DOHH2 (cell line): ENCODE results near the gene TIMM21.

Experiments used
- H3F3A ChIP-seq: fragments of 200-600 bp; sonication (generic), shearing (Covaris generic); 2 replicates; pipeline ENCODE4 v1.6.0; 2016; ENCODE audit warnings: antibody characterized with exemption, mild to moderate bottlenecking; ENCODE audit not compliant: control insufficient read depth, insufficient read depth
- H3K27ac ChIP-seq: fragments of 200-600 bp; sonication (generic); 2 replicates; pipeline ENCODE4 v1.5.1; 2014; ENCODE audit warnings: low read depth, mild to moderate bottlenecking, low read length, moderate library complexity
- H3K27me3 ChIP-seq: fragments of 200-600 bp; sonication (generic); 2 replicates; pipeline ENCODE4 v1.6.1; 2014; ENCODE audit warnings: mild to moderate bottlenecking, low read length, mixed read lengths; ENCODE audit not compliant: control insufficient read depth
- H3K36me3 ChIP-seq: fragments of 200-600 bp; sonication (generic); 2 replicates; pipeline ENCODE4 v1.6.1; 2014; ENCODE audit warnings: mild to moderate bottlenecking, low read length, moderate library complexity, mixed read lengths; ENCODE audit not compliant: control insufficient read depth
- H3K4me1 ChIP-seq: fragments of 200-600 bp; sonication (generic); 2 replicates; pipeline ENCODE4 v1.6.1; 2014; ENCODE audit warnings: mild to moderate bottlenecking, low read length, mixed read lengths; ENCODE audit not compliant: control insufficient read depth
- H3K4me2 ChIP-seq: fragments of 200-600 bp; sonication (generic); 2 replicates; pipeline ENCODE4 v1.6.0; 2014; ENCODE audit warnings: mild to moderate bottlenecking, low read length, moderate library complexity
- H3K4me3 ChIP-seq: fragments of 200-600 bp; sonication (generic); 2 replicates; pipeline ENCODE4 v1.5.1; 2014; ENCODE audit warnings: mild to moderate bottlenecking, low read length, mixed read lengths
- H3K79me2 ChIP-seq: fragments of 200-600 bp; sonication (generic); 2 replicates; pipeline ENCODE4 v1.6.1; 2014; ENCODE audit warnings: mild to moderate bottlenecking, low read length, mixed read lengths; ENCODE audit not compliant: control insufficient read depth
- H3K9me2 ChIP-seq: fragments of 200-600 bp; sonication (generic); replicated peaks from 2 replicates; pipeline ENCODE4 v1.6.1; 2014; ENCODE audit warnings: mild to moderate bottlenecking, low read length, mixed read lengths; ENCODE audit not compliant: control insufficient read depth
- H3K9me3 ChIP-seq: fragments of 200-600 bp; sonication (generic); 2 replicates; pipeline ENCODE4 v1.6.1; 2014; ENCODE audit warnings: antibody characterized with exemption, low read length, mixed read lengths; ENCODE audit not compliant: control insufficient read depth, insufficient read depth
- H4K20me1 ChIP-seq: fragments of 200-600 bp; sonication (generic); 2 replicates; pipeline ENCODE4 v1.6.0; 2014; ENCODE audit warnings: low read depth, mild to moderate bottlenecking, antibody characterized with exemption, low read length, moderate library complexity; ENCODE audit not compliant: control insufficient read depth, insufficient read depth
- EZH2phosphoT487 ChIP-seq: fragments of 200-600 bp; sonication (generic); IDR thresholded peaks from 2 replicates; pipeline ENCODE4 v1.6.1; 2017; ENCODE audit warnings: borderline replicate concordance, mild to moderate bottlenecking, antibody characterized with exemption, low read length, moderate library complexity, mixed read lengths
- TF ChIP-seq, protein P1 (sequence below): fragments of 200-600 bp; sonication (generic); IDR thresholded peaks from one replicate; pipeline ENCODE4 v1.5.1; 2014; ENCODE audit warnings: antibody characterized with exemption, mild to moderate bottlenecking, low read depth, low read length; ENCODE audit not compliant: poor library complexity, severe bottlenecking

TIMM21 gene

DNA sequence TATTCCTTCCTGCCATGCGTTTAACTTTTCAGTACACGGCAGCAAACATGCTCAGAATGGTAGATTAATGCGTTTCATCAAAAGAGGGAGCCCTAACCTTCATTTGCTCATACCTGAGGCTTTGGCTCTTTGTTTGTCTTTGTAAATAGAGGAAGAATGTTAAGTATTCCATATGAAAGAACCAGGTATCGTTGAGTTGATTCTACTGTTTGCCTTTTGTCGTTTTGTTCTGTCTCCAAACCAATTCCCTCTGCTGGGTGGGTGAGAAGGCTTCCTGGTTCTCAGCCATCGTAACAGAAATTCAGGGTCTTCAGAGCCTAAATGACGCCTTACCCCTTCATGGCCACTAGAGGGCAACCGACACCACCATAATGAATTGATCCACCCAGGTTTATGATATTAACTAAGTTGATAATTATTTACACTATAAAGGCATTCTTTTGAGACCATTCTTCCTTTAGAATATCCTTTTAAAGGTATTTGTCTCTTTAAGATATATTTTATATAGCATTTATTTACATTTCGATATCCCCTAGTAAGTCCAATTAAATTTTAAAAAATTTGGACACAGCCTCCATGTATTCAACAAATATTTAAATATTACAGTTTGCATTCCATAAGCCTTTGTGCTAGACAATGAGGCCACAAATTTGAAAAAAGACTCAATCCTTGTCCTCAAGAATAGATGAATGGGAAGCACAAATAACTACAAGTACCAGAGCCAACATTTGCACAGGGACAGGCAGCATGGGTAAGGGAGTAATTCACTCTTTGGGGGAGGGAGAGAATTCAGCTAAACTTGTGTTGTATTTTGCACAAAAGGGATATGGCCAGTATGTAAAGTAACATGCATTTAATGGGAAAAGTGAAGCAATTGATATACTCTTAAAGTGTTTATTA is 48.1 kb downstream of the TIMM21 start:
- peaks cover 15% of the 10 kb centered on the region for H3K4me1 ChIP-seq
- H3K9me2 ChIP-seq: no peaks in the 10 kb centered on the region
- H3K4me2 ChIP-seq: peak overlapping the region; percentile 83
- H4K20me1 ChIP-seq: no peaks in the 10 kb centered on the region
- no peaks in the 10 kb centered on the region for H3F3A ChIP-seq
- TF ChIP-seq, protein P1, sequence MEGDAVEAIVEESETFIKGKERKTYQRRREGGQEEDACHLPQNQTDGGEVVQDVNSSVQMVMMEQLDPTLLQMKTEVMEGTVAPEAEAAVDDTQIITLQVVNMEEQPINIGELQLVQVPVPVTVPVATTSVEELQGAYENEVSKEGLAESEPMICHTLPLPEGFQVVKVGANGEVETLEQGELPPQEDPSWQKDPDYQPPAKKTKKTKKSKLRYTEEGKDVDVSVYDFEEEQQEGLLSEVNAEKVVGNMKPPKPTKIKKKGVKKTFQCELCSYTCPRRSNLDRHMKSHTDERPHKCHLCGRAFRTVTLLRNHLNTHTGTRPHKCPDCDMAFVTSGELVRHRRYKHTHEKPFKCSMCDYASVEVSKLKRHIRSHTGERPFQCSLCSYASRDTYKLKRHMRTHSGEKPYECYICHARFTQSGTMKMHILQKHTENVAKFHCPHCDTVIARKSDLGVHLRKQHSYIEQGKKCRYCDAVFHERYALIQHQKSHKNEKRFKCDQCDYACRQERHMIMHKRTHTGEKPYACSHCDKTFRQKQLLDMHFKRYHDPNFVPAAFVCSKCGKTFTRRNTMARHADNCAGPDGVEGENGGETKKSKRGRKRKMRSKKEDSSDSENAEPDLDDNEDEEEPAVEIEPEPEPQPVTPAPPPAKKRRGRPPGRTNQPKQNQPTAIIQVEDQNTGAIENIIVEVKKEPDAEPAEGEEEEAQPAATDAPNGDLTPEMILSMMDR: peak; percentile 85
- TF ChIP-seq EZH2phosphoT487: no peak
- no peaks in the 10 kb centered on the region for H3K79me2 ChIP-seq
- no peaks in the 10 kb centered on the region for H3K36me3 ChIP-seq
- no peak overlapping the region for H3K27ac ChIP-seq
- no peaks in the 10 kb centered on the region for H3K27me3 ChIP-seq
- peak overlapping the region; percentile 62 for H3K4me3 ChIP-seq
- no peaks in the 10 kb centered on the region for H3K9me3 ChIP-seq

DNA sequence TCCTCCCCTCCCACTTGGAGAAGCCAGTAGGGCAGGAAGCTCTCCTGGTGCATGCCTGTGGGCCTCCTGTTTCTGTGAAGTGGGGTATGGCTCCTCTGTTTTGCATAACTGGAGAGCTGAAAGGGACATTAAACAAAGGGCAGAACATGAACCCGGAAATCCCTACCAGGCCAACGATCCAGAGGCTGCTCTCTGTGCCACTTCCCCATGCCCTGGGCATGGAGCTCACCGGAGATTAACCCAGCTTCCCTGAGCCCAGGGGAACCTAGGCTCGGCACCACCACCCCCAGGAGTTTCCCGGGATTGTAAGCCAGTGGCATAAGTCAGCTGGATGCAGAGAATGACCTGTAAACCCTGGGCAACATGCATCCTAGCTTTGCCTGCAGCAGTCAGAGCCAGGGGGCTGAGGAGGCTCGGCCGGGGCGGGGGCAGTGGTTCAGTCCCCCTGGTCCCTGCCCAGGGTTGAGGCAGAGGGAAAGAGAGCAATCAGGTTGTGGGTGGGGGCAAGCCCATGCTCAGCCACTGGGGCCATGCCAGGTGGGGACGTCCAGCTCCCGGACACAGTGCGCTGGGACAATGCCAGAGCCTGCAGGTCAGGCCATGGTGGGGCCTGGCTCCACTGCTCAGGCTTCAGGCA is 49.5 kb downstream of the TIMM21 start:
- no peaks in the 10 kb centered on the region for H3K9me3 ChIP-seq
- no peaks in the 10 kb centered on the region for H4K20me1 ChIP-seq
- H3K27me3 ChIP-seq: no peaks in the 10 kb centered on the region
- no peaks in the 10 kb centered on the region for H3F3A ChIP-seq
- no peak overlapping the region for H3K4me3 ChIP-seq
- no peaks in the 10 kb centered on the region for H3K79me2 ChIP-seq
- H3K36me3 ChIP-seq: no peaks in the 10 kb centered on the region
- H3K9me2 ChIP-seq: no peaks in the 10 kb centered on the region
- no peak overlapping the region for H3K4me2 ChIP-seq
- peaks cover 15% of the 10 kb centered on the region for H3K4me1 ChIP-seq
- TF ChIP-seq, protein P1: no peak
- no peak for TF ChIP-seq EZH2phosphoT487
- H3K27ac ChIP-seq: no peak overlapping the region

DNA sequence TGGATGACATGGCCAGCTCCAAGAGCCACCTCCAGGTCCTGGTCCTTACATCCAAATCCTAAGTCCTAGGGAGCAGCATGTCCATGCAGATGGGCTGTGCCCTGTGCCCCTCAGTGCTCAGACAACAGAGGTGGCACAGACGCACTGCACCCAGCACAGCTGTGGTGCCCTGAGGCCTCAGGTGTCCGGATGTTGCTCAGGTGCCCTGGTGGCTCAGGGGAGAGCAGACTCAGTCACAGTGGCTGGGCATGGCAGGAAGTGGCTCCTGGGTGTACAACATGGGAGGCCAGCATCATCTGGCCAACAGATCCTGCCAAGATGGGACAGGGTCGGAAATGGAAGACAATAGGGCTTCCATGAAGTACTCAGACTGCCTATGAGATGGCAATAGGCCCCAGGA is 50.1 kb downstream of the TIMM21 start:
- Histone ChIP-seq H3K4me3 (no peak overlapping the region), H3K9me2 (no peaks in the 10 kb centered on the region), H3F3A (no peaks in the 10 kb centered on the region), H3K27ac (no peak overlapping the region), H3K4me2 (no peak overlapping the region), H4K20me1 (no peaks in the 10 kb centered on the region), H3K9me3 (no peaks in the 10 kb centered on the region), H3K4me1 (peaks cover 15% of the 10 kb centered on the region), H3K36me3 (no peaks in the 10 kb centered on the region), H3K27me3 (no peaks in the 10 kb centered on the region), H3K79me2 (no peaks in the 10 kb centered on the region)
- TF ChIP-seq, protein P1: no peak
- TF ChIP-seq EZH2phosphoT487: no peak
